ENCODE results near the gene MROH8. TPM values are rescaled to one million over a fixed set of nuclear protein-coding genes. Genes with fewer than 3 reads are reported as not detected.

The MROH8 gene
- polyA plus RNA-seq, 1 experiment = 2.5 TPM

- TF ChIP-seq, protein P1, sequence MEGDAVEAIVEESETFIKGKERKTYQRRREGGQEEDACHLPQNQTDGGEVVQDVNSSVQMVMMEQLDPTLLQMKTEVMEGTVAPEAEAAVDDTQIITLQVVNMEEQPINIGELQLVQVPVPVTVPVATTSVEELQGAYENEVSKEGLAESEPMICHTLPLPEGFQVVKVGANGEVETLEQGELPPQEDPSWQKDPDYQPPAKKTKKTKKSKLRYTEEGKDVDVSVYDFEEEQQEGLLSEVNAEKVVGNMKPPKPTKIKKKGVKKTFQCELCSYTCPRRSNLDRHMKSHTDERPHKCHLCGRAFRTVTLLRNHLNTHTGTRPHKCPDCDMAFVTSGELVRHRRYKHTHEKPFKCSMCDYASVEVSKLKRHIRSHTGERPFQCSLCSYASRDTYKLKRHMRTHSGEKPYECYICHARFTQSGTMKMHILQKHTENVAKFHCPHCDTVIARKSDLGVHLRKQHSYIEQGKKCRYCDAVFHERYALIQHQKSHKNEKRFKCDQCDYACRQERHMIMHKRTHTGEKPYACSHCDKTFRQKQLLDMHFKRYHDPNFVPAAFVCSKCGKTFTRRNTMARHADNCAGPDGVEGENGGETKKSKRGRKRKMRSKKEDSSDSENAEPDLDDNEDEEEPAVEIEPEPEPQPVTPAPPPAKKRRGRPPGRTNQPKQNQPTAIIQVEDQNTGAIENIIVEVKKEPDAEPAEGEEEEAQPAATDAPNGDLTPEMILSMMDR (IDR thresholded peaks at IDR 0.05; ENCODE audit: low read depth, low read length) = no peak
- ChIA-PET POLR2A (no interaction called here), CTCF (interaction anchor here (0.6 to 0.9 kb wide), 3 partner anchors 19 to 734 kb away, joined by 3 to 5 read pairs (median 3); no protein-coding TSS in a partner anchor)
- no peak overlapping the region for H3K4me3 ChIP-seq (ENCODE audit: low read depth, low read length)
- no peaks in the 10 kb centered on the region for H3K9me3 ChIP-seq (ENCODE audit: control insufficient read depth, insufficient read depth, low read length)
- DNase-seq (ENCODE audit: low read depth, low spot score) = no peak
- no peaks in the 10 kb centered on the region for H3K27me3 ChIP-seq (ENCODE audit: control insufficient read depth, insufficient read depth, low read length)
- no peak overlapping the region for H3K27ac ChIP-seq (ENCODE audit: low read depth, low read length)
Observed at GRCh38 chr20:37172836-37173235, 6.5 kb downstream of the MROH8 start.

DNA sequence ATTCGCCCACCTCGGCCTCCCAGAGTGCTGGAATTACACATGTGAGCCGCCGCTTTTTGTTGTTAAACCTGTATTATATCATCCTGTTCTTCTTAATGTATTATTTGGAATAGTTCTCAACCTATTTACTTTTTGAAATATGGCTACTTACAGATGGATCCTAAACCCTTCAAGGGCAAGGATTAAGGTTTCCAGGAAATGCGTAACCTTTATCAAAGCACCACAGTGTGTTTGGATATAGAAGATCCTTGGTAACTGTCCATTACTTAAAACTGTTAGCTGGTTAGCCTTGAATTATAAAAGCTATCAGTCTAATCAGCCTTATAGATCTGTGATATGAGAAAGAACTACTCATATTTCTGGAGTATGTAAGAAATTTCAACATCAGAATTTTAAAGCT lies 12.5 kb downstream of the MROH8 start:
- no peaks in the 10 kb centered on the region for H3K27me3 ChIP-seq (ENCODE audit: control insufficient read depth, insufficient read depth, low read length)
- DNase-seq (ENCODE audit: low read depth, low spot score) = no peak
- H3K4me3 ChIP-seq (ENCODE audit: low read depth, low read length) = no peak overlapping the region
- CTCF ChIA-PET = interaction anchor here (1.0 kb wide), 1 partner anchor 25 kb away, joined by 5 read pairs; no protein-coding TSS in a partner anchor
- H3K27ac ChIP-seq (ENCODE audit: low read depth, low read length) = no peak overlapping the region
- TF ChIP-seq, protein P1 (IDR thresholded peaks at IDR 0.05; ENCODE audit: low read depth, low read length) = no peak
- POLR2A ChIA-PET = interaction anchor here (2.6 kb wide), 1 partner anchor 12 kb away, joined by 11 read pairs; the partner anchor contains the start of genes MROH8 and RPN2
- no peaks in the 10 kb centered on the region for H3K9me3 ChIP-seq (ENCODE audit: control insufficient read depth, insufficient read depth, low read length)

GRCh38 chr20:37165031-37165430 lies 14.3 kb downstream of the MROH8 start:
- CTCF ChIA-PET = interaction anchor here (0.5 kb wide), 1 partner anchor 230 kb away, joined by 6 read pairs; no protein-coding TSS in a partner anchor
- POLR2A ChIA-PET = no interaction called here
- H3K27ac ChIP-seq (ENCODE audit: low read depth, low read length) = no peak overlapping the region
- H3K9me3 ChIP-seq (ENCODE audit: control insufficient read depth, insufficient read depth, low read length) = no peaks in the 10 kb centered on the region
- TF ChIP-seq, protein P1 (IDR thresholded peaks at IDR 0.05; ENCODE audit: low read depth, low read length) = no peak
- DNase-seq (ENCODE audit: low read depth, low spot score) = no peak
- H3K4me3 ChIP-seq (ENCODE audit: low read depth, low read length) = no peak overlapping the region
- peaks cover 2% of the 10 kb centered on the region for H3K27me3 ChIP-seq (ENCODE audit: control insufficient read depth, insufficient read depth, low read length)

GRCh38 chr20:37163832-37164554 lies 15.4 kb downstream of the MROH8 start:
- Histone ChIP-seq H3K4me3 (ENCODE audit: low read depth, low read length) (no peak overlapping the region), H3K27ac (ENCODE audit: low read depth, low read length) (no peak overlapping the region), H3K27me3 (ENCODE audit: control insufficient read depth, insufficient read depth, low read length) (peaks cover 2% of the 10 kb centered on the region), H3K9me3 (ENCODE audit: control insufficient read depth, insufficient read depth, low read length) (no peaks in the 10 kb centered on the region)
- ChIA-PET CTCF (no interaction called here), POLR2A (no interaction called here)
- TF ChIP-seq, protein P1 (IDR thresholded peaks at IDR 0.05; ENCODE audit: low read depth, low read length) = no peak
- DNase-seq (ENCODE audit: low read depth, low spot score) = no peak

DNA sequence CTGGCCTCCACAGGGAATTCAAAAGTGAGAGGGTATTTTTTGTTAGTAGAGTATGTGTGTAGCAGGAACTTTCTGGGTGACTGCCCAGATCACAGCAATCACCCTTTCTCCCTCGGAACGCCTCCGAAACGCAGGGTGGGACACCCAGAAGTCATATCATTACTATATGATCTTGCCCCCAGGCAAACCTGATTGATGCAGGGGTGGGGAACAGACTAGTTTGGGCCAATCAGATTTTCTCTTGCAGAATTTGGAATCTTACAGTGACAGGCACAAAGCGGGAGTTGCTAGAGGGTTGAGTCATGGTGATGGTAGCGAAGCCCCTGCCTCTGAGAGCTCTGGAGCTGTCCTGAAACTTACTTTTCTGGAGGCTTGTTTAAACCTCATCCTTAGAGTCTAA lies 16.7 kb downstream of the MROH8 start:
- Histone ChIP-seq H3K27me3 (ENCODE audit: control insufficient read depth, insufficient read depth, low read length) (peaks cover 2% of the 10 kb centered on the region), H3K4me3 (ENCODE audit: low read depth, low read length) (no peak overlapping the region), H3K27ac (ENCODE audit: low read depth, low read length) (no peak overlapping the region), H3K9me3 (ENCODE audit: control insufficient read depth, insufficient read depth, low read length) (no peaks in the 10 kb centered on the region)
- CTCF ChIA-PET = no interaction called here
- DNase-seq (ENCODE audit: low read depth, low spot score) = no peak
- POLR2A ChIA-PET = no interaction called here
- TF ChIP-seq, protein P1 (IDR thresholded peaks at IDR 0.05; ENCODE audit: low read depth, low read length) = no peak
